ENCODE data around the gene GRP. TPM values are rescaled to one million over a fixed set of nuclear protein-coding genes. Genes with fewer than 3 reads are reported as not detected.

GRP gene
- total and polyA plus RNA-seq, 9 donors: 0.23 to 6.1 (median 1.6) TPM; not detected in 5

Other genes with a start within 250 kb of the GRP start
- gene SEC11C, start 80.3 kb upstream of the GRP start, total RNA-seq: 10.8 TPM
- 10 to 100 TPM in 3 of 8 donors, 1 to 10 TPM in 5; 8.2 to 11.5 (median 9.4) TPM for gene SEC11C, start 80.3 kb upstream of the GRP start, polyA plus RNA-seq (ENCODE audit: insufficient read depth in 1 of 8, insufficient read length in 8 of 8, low replicate concordance in 1 of 8)
- not detected for gene RAX, start 53.3 kb downstream of the GRP start, total RNA-seq
- gene RAX, start 53.3 kb downstream of the GRP start, polyA plus RNA-seq (ENCODE audit: insufficient read depth in 1 of 8, insufficient read length in 8 of 8, low replicate concordance in 1 of 8): under 1 TPM in 1 of 8 donors, not detected in 7; 0.13 TPM
- not detected for gene CPLX4, start 98.5 kb downstream of the GRP start, total RNA-seq
- gene CPLX4, start 98.5 kb downstream of the GRP start, polyA plus RNA-seq (ENCODE audit: insufficient read depth in 1 of 8, insufficient read length in 8 of 8, low replicate concordance in 1 of 8): not detected
- gene LMAN1, start 139.1 kb downstream of the GRP start, total RNA-seq: 71.9 TPM
- 10 to 100 TPM; 50.7 to 85.8 (median 63.4) TPM for gene LMAN1, start 139.1 kb downstream of the GRP start, polyA plus RNA-seq (ENCODE audit: insufficient read depth in 1 of 8, insufficient read length in 8 of 8, low replicate concordance in 1 of 8)

All from muscle of leg (tissue), 9 donors.